Parathyroid adenoma (tissue), 2 donors: ENCODE results near the gene SKAP1.
"Not testable (repeated sequence)": the region's sequence is repeated elsewhere in the genome, so short reads cannot be mapped to it uniquely, and the experiment has no call there.

Experiments
- H2AFZ ChIP-seq: fragments of 300-600 bp; sonication (generic); one replicate; pipeline ENCODE4 v1.7.0; 2017; ENCODE audit warnings: antibody characterized with exemption, mild to moderate bottlenecking
- H3K27ac ChIP-seq: fragments of 300-600 bp; sonication (generic); one replicate; pipeline ENCODE4 v1.7.0; 2017
- H3K27me3 ChIP-seq: fragments of 300-600 bp; sonication (generic); one replicate; pipeline ENCODE4 v1.7.0; 2017; ENCODE audit warnings: low read length; ENCODE audit not compliant: control insufficient read depth, insufficient read depth
- H3K36me3 ChIP-seq: fragments of 300-600 bp; sonication (generic); one replicate; pipeline ENCODE4 v1.7.0; 2017; ENCODE audit warnings: low read length; ENCODE audit not compliant: control insufficient read depth, insufficient read depth
- H3K4me1 ChIP-seq: fragments of 300-600 bp; sonication (generic); one replicate; pipeline ENCODE4 v1.7.0; 2017; ENCODE audit warnings: control low read depth
- H3K4me2 ChIP-seq: fragments of 300-600 bp; sonication (generic); one replicate; pipeline ENCODE4 v1.7.0; 2017; ENCODE audit warnings: low read length
- H3K4me3 ChIP-seq: fragments of 300-600 bp; sonication (generic); one replicate; pipeline ENCODE4 v1.7.0; 2017; ENCODE audit warnings: low read depth, low read length
- H3K79me2 ChIP-seq: fragments of 300-600 bp; sonication (generic); one replicate; pipeline ENCODE4 v1.7.0; 2017; ENCODE audit warnings: control low read depth
- H3K9ac ChIP-seq: fragments of 300-600 bp; sonication (generic); one replicate; pipeline ENCODE4 v1.7.0; 2017; ENCODE audit warnings: mild to moderate bottlenecking
- H3K9me3 ChIP-seq: fragments of 300-600 bp; sonication (generic); one replicate; pipeline ENCODE4 v1.7.0; 2017; ENCODE audit warnings: low read length; ENCODE audit not compliant: control insufficient read depth
- CTCF ChIP-seq: fragments of 300-600 bp; sonication (generic); IDR thresholded peaks from one replicate; pipeline ENCODE4 v1.7.0; 2017; ENCODE audit warnings: antibody characterized with exemption, mild to moderate bottlenecking
- donor health status: primary hyperparathyroidism.

The SKAP1 gene

GRCh38 chr17:48251950-48252349, 178.1 kb downstream of the SKAP1 start:
- no peak overlapping the region for H3K4me2 ChIP-seq
- H3K27ac ChIP-seq = no peak overlapping the region
- H2AFZ ChIP-seq = no peak overlapping the region
- H3K79me2 ChIP-seq = no peaks in the 10 kb centered on the region
- no peak overlapping the region for H3K9ac ChIP-seq
- H3K27me3 ChIP-seq = no peaks in the 10 kb centered on the region
- H3K4me3 ChIP-seq = no peak overlapping the region
- H3K36me3 ChIP-seq = no peaks in the 10 kb centered on the region
- H3K4me1 ChIP-seq = no peaks in the 10 kb centered on the region
- TF ChIP-seq CTCF = no peak
- no peaks in the 10 kb centered on the region for H3K9me3 ChIP-seq

GRCh38 chr17:48250949-48251348, 179.1 kb downstream of the SKAP1 start:
- H3K27ac ChIP-seq = no peak overlapping the region
- no peaks in the 10 kb centered on the region for H3K79me2 ChIP-seq
- no peak overlapping the region for H3K4me2 ChIP-seq
- no peak overlapping the region for H3K9ac ChIP-seq
- H3K36me3 ChIP-seq = no peaks in the 10 kb centered on the region
- TF ChIP-seq CTCF = no peak
- no peaks in the 10 kb centered on the region for H3K9me3 ChIP-seq
- H2AFZ ChIP-seq = no peak overlapping the region
- no peak overlapping the region for H3K4me3 ChIP-seq
- H3K27me3 ChIP-seq = no peaks in the 10 kb centered on the region
- H3K4me1 ChIP-seq = no peaks in the 10 kb centered on the region

- not testable (repeated sequence) for H3K4me1 ChIP-seq, H3K4me2 ChIP-seq, H3K9ac ChIP-seq, H3K27me3 ChIP-seq, H3K4me3 ChIP-seq, H3K36me3 ChIP-seq, H3K9me3 ChIP-seq, H3K27ac ChIP-seq, H2AFZ ChIP-seq, H3K79me2 ChIP-seq
These were observed 180.0 kb downstream of the SKAP1 start for GRCh38 chr17:48250059-48250458.

GRCh38 chr17:48247603-48248002, 182.4 kb downstream of the SKAP1 start:
- Histone ChIP-seq H3K9me3 (no peaks in the 10 kb centered on the region), H3K79me2 (no peaks in the 10 kb centered on the region), H3K36me3 (no peaks in the 10 kb centered on the region), H3K27me3 (no peaks in the 10 kb centered on the region), H3K9ac (no peak overlapping the region), H2AFZ (no peak overlapping the region), H3K27ac (no peak overlapping the region), H3K4me1 (no peaks in the 10 kb centered on the region), H3K4me2 (no peak overlapping the region), H3K4me3 (no peak overlapping the region)
- TF ChIP-seq CTCF = no peak

GRCh38 chr17:48247038-48247437, 183.0 kb downstream of the SKAP1 start:
- no peaks in the 10 kb centered on the region for H3K4me1 ChIP-seq
- H3K27ac ChIP-seq = no peak overlapping the region
- TF ChIP-seq CTCF = no peak
- H3K79me2 ChIP-seq = no peaks in the 10 kb centered on the region
- H2AFZ ChIP-seq = no peak overlapping the region
- no peaks in the 10 kb centered on the region for H3K9me3 ChIP-seq
- H3K9ac ChIP-seq = no peak overlapping the region
- no peaks in the 10 kb centered on the region for H3K27me3 ChIP-seq
- H3K36me3 ChIP-seq = no peaks in the 10 kb centered on the region
- no peak overlapping the region for H3K4me2 ChIP-seq
- H3K4me3 ChIP-seq = no peak overlapping the region
